H1 (cell line): ENCODE data around the gene PCBP1. TPM values are rescaled to one million over a fixed set of nuclear protein-coding genes. Genes with fewer than 3 reads are reported as not detected.
"Not testable (repeated sequence)": the region's sequence is repeated elsewhere in the genome, so short reads cannot be mapped to it uniquely, and the experiment has no call there.

ENCODE experiments used
- CTCF ChIA-PET: fragments of 300-600 bp; sonication (Branson Sonifier 250); formaldehyde crosslinking; loops from one replicate; lab custom pipeline; 2021; ENCODE audit not compliant: partially characterized antibody; lab: Charles Lee
- POLR2A ChIA-PET: fragments of 300-600 bp; sonication (Branson Sonifier 250); formaldehyde crosslinking; loops from one replicate; lab custom pipeline; 2021; ENCODE audit warnings: inconsistent platforms; ENCODE audit not compliant: partially characterized antibody; lab: Charles Lee
- DNase-seq, 2 experiments: peaks; one replicate each; pipeline versions ENCODE4 v3.0.0 to v3.0.0-alpha.2; 2010 to 2022; ENCODE audit warnings: low spot score in 2 of 2, low read depth in 1 of 2, mixed read lengths in 1 of 2
- FAIRE-seq: peaks from 2 replicates; lab custom pipeline; 2011; peaks lifted over from hg19 to GRCh38; lab: Jason Lieb, UNC
- H2AFZ ChIP-seq: 2 replicates; pipeline ENCODE4 v1.8.1; 2012; ENCODE audit warnings: low read length, inconsistent platforms
- H2AK5ac ChIP-seq: 2 replicates; pipeline ENCODE4 v1.6.1; 2013; ENCODE audit warnings: low read depth, low read length
- H2BK120ac ChIP-seq: replicated peaks from 2 replicates; pipeline ENCODE3; 2013; ENCODE audit warnings: low read depth, low read length, inconsistent platforms
- H2BK12ac ChIP-seq: 2 replicates; pipeline ENCODE4 v1.6.1; 2013; ENCODE audit warnings: low read depth, low read length
- H2BK15ac ChIP-seq: 2 replicates; pipeline ENCODE4 v1.6.1; 2013; ENCODE audit warnings: low read length
- H2BK20ac ChIP-seq: 2 replicates; pipeline ENCODE4 v1.6.1; 2013; ENCODE audit warnings: low read length
- H2BK5ac ChIP-seq: 2 replicates; pipeline ENCODE4 v1.6.1; 2013; ENCODE audit warnings: low read depth, low read length
- H3K14ac ChIP-seq: 2 replicates; pipeline ENCODE4 v1.6.1; 2013; ENCODE audit warnings: inconsistent platforms; ENCODE audit not compliant: insufficient read length
- H3K18ac ChIP-seq: 2 replicates; pipeline ENCODE4 v1.6.1; 2013; ENCODE audit warnings: low read length; ENCODE audit errors: extremely low read depth
- H3K23ac ChIP-seq: 2 replicates; pipeline ENCODE4 v1.6.1; 2013; ENCODE audit warnings: inconsistent platforms; ENCODE audit not compliant: insufficient read length
- H3K23me2 ChIP-seq: 2 replicates; pipeline ENCODE4 v1.6.1; 2013; ENCODE audit warnings: low read depth, low read length
- H3K27ac ChIP-seq: 2 replicates; pipeline ENCODE4 v1.6.1; 2011; ENCODE audit warnings: low read depth, low read length, inconsistent platforms
- H3K27me3 ChIP-seq, 4 experiments: replicated peaks in 1 of 4; 1 replicate in 1 of 4; 2 replicates in 3 of 4; pipeline versions ENCODE4 v1.6.1 to v1.8.1; 2011 to 2013; ENCODE audit warnings: low read length in 3 of 4, mild to moderate bottlenecking in 3 of 4, inconsistent platforms in 2 of 4, mixed read lengths in 2 of 4, moderate library complexity in 1 of 4; ENCODE audit not compliant: control insufficient read depth in 3 of 4, insufficient read depth in 3 of 4; ENCODE audit errors: extremely low read depth in 1 of 4
- H3K36me3 ChIP-seq, 4 experiments: 2 replicates each; pipeline versions ENCODE4 v1.6.1 to v1.8.1; 2011 to 2013; ENCODE audit warnings: mild to moderate bottlenecking in 4 of 4, low read length in 3 of 4, moderate library complexity in 2 of 4, control low read depth in 1 of 4, inconsistent platforms in 1 of 4; ENCODE audit not compliant: insufficient read depth in 4 of 4, control insufficient read depth in 2 of 4
- H3K4ac ChIP-seq: replicated peaks from 2 replicates; pipeline ENCODE3; 2013; ENCODE audit warnings: low read length, low read depth, mixed read lengths, inconsistent platforms; ENCODE audit not compliant: insufficient read length
- H3K4me1 ChIP-seq, 4 experiments: replicated peaks in 1 of 4; 1 replicate in 1 of 4; 2 replicates in 3 of 4; pipeline versions ENCODE4 v1.6.1 to v1.8.1; 2011 to 2013; ENCODE audit warnings: low read length in 3 of 4, inconsistent platforms in 2 of 4, mixed read lengths in 1 of 4; ENCODE audit not compliant: insufficient read depth in 4 of 4, control insufficient read depth in 3 of 4
- H3K4me2 ChIP-seq, 2 experiments: 2 replicates each; pipeline versions ENCODE4 v1.6.1 to v1.8.1; 2011 to 2013; ENCODE audit warnings: low read depth in 2 of 2, low read length in 2 of 2, control low read depth in 1 of 2, inconsistent platforms in 1 of 2, mild to moderate bottlenecking in 1 of 2; ENCODE audit not compliant: insufficient read depth in 1 of 2
- H3K4me3 ChIP-seq, 4 experiments: fragments of 200-600, 300-600 bp in 1 of 4; sonication (generic), shearing (Covaris generic), sonication (Bioruptor Twin) in 1 of 4; 2 replicates each; pipeline versions ENCODE4 v1.5.1 to v1.8.1; 2011 to 2016; ENCODE audit warnings: low read length in 4 of 4, low read depth in 3 of 4, control low read depth in 2 of 4, inconsistent platforms in 2 of 4, mild to moderate bottlenecking in 2 of 4, mixed read lengths in 1 of 4, moderate library complexity in 1 of 4; ENCODE audit not compliant: insufficient read depth in 2 of 4; ENCODE audit errors: extremely low read depth in 1 of 4
- H3K56ac ChIP-seq: replicated peaks from 2 replicates; pipeline ENCODE3; 2013; ENCODE audit warnings: low read depth, mild to moderate bottlenecking, mixed read lengths, low read length, inconsistent platforms; ENCODE audit not compliant: insufficient read length
- H3K79me1 ChIP-seq: 2 replicates; pipeline ENCODE4 v1.6.1; 2013; ENCODE audit warnings: low read depth, low read length, control low read depth
- H3K79me2 ChIP-seq, 2 experiments: 2 replicates each; pipeline versions ENCODE4 v1.6.1 to v1.8.1; 2012 to 2013; ENCODE audit warnings: low read length in 2 of 2, mild to moderate bottlenecking in 2 of 2, inconsistent platforms in 1 of 2; ENCODE audit not compliant: insufficient read depth in 2 of 2, control insufficient read depth in 1 of 2
- H3K9ac ChIP-seq, 4 experiments: replicated peaks in 1 of 4; 1 replicate in 1 of 4; 2 replicates in 3 of 4; pipeline versions ENCODE4 v1.6.1 to v1.8.1; 2011 to 2013; ENCODE audit warnings: low read depth in 3 of 4, low read length in 3 of 4, control low read depth in 2 of 4, mild to moderate bottlenecking in 2 of 4, moderate library complexity in 2 of 4, inconsistent platforms in 1 of 4; ENCODE audit errors: extremely low read depth in 1 of 4
- H3K9me3 ChIP-seq, 2 experiments: 2 replicates each; pipeline versions ENCODE4 v1.6.1 to v1.8.1; 2012 to 2013; ENCODE audit warnings: mild to moderate bottlenecking in 2 of 2, moderate library complexity in 2 of 2, control low read depth in 1 of 2, inconsistent platforms in 1 of 2, low read depth in 1 of 2, low read length in 1 of 2, mixed read lengths in 1 of 2; ENCODE audit not compliant: insufficient read depth in 2 of 2
- H4K20me1 ChIP-seq, 2 experiments: replicated peaks in 1 of 2; 2 replicates each; pipeline versions ENCODE3 to v1.8.1; 2011 to 2013; ENCODE audit warnings: inconsistent platforms in 2 of 2, low read length in 2 of 2, mild to moderate bottlenecking in 1 of 2; ENCODE audit not compliant: insufficient read depth in 2 of 2, control insufficient read depth in 1 of 2
- H4K5ac ChIP-seq: 2 replicates; pipeline ENCODE4 v1.6.1; 2013; ENCODE audit warnings: low read length, low read depth, mixed read lengths, inconsistent platforms; ENCODE audit not compliant: insufficient read length
- H4K8ac ChIP-seq: 2 replicates; pipeline ENCODE4 v1.8.0; 2013; ENCODE audit warnings: mild to moderate bottlenecking, moderate library complexity, low read length, inconsistent platforms; ENCODE audit not compliant: insufficient read depth; ENCODE audit errors: extremely low read depth
- H4K91ac ChIP-seq: replicated peaks from 2 replicates; pipeline ENCODE3; 2013; ENCODE audit warnings: low read length, mixed read lengths, inconsistent platforms; ENCODE audit not compliant: insufficient read length
- FOSL1 ChIP-seq: IDR thresholded peaks from 2 replicates; pipeline ENCODE4 v1.6.1; 2011; ENCODE audit warnings: mild to moderate bottlenecking, low read depth, low read length, moderate library complexity; ENCODE audit not compliant: insufficient read depth
- USF2 ChIP-seq: IDR thresholded peaks from 2 replicates; pipeline ENCODE4 v1.6.1; 2011; ENCODE audit warnings: low read length, improper control_type of control experiment
- WGBS, 2 experiments: shearing (Covaris generic) in 1 of 2; methylation state at CpG; one replicate each; pipeline versions ENCODE4 v1.1.6 to v1.1.7; 2013 to 2015; ENCODE audit warnings: low lambda C conversion rate in 2 of 2, mixed read lengths in 2 of 2, inconsistent platforms in 1 of 2, low coverage in 1 of 2, missing lambda C conversion rate in 1 of 2; ENCODE audit not compliant: insufficient replicate concordance in 2 of 2, insufficient coverage in 1 of 2, insufficient read length in 1 of 2; ENCODE audit errors: extremely low coverage in 1 of 2, missing lambda C conversion rate in 1 of 2; 5-methylcytosine and 5-hydroxymethylcytosine counted together
- polyA plus RNA-seq, 7 experiments: library from polyadenylated mRNA; depleted of rRNA in 3 of 7; stranded (reverse) in 5 of 7; unstranded in 2 of 7; fragments of >200 nt in 5 of 7; fragments of 200-250 nt in 2 of 7; gene quantifications; 1 replicate in 5 of 7; 2 replicates in 1 of 7; 4 replicates in 1 of 7; pipeline versions ENCODE4 v1.2.1 to v1.2.3, GENCODE V29; 2011 to 2013; ENCODE audit warnings: missing spikeins in 2 of 7, mixed read lengths in 2 of 7
- total RNA-seq: library from RNA; stranded (reverse); fragmentation: NEBNext Ultra II Directional; extraction: Animal tissue kit (Norgen Biotek cat#: 25700); gene quantifications from 2 replicates; pipeline ENCODE4 v1.2.1, GENCODE V29; 2021

The PCBP1 gene
- total and polyA plus RNA-seq, 2 of the 8 experiments (the other 6 are each of a cell fraction or from before 2014, with no cell fraction given), result 279 to 493 TPM

- TF ChIP-seq USF2 (no peak), FOSL1 (no peak)
Measured at GRCh38 chr2:70091816-70092215, 4.5 kb downstream of the PCBP1 start (continued).

GRCh38 chr2:70092576-70093243 lies 5.4 kb downstream of the PCBP1 start:
- 97% methylated on average over 12 of the region's 12 CpGs; no CpG with 5 or more reads in 1 of the 2 experiments for WGBS, 2 experiments
- H3K18ac ChIP-seq, H3K4me3 ChIP-seq: not testable (repeated sequence)

More at GRCh38 chr2:70092576-70093243, 5.4 kb downstream of the PCBP1 start:
- H3K27me3 ChIP-seq, H2AK5ac ChIP-seq, H3K23ac ChIP-seq, H3K4me1 ChIP-seq, H2AFZ ChIP-seq, H3K4me2 ChIP-seq, H2BK20ac ChIP-seq, H4K8ac ChIP-seq, H3K56ac ChIP-seq, H2BK15ac ChIP-seq, H2BK120ac ChIP-seq, H4K5ac ChIP-seq, H2BK12ac ChIP-seq, FAIRE-seq, H3K79me1 ChIP-seq, H3K9ac ChIP-seq, H4K20me1 ChIP-seq, H3K27ac ChIP-seq, H4K91ac ChIP-seq, H3K4ac ChIP-seq, DNase-seq, H3K9me3 ChIP-seq, H3K23me2 ChIP-seq, H2BK5ac ChIP-seq, H3K14ac ChIP-seq: not testable (repeated sequence)
- Histone ChIP-seq H3K79me2 (peaks cover 7 to 18% of the 10 kb centered on the region in 2 experiments), H3K36me3 (peaks cover 0 to 14% (median 3%) of the 10 kb centered on the region in 4 experiments; a peak in 4 of 8 replicates)
- ChIA-PET CTCF (interaction anchor here (0.8 to 3.0 kb wide), 7 partner anchors 11 to 46 kb away, joined by 3 to 12 read pairs (median 5); no protein-coding TSS in a partner anchor), POLR2A (interaction anchor here (1.6 to 32.2 kb wide), 3 partner anchors 8 to 178 kb away, joined by 4 to 1553 read pairs (median 6); partner anchors contain the start of gene MXD1)
